ENCODE measurements around the gene GMDS. TPM values are rescaled to one million over a fixed set of nuclear protein-coding genes. Genes with fewer than 3 reads are reported as not detected.

GMDS gene
- total and polyA plus RNA-seq, 2 of the 8 experiments (the other 6 are each of a cell fraction or from before 2014, with no cell fraction given), result 16.8 to 50.0 TPM

DNA sequence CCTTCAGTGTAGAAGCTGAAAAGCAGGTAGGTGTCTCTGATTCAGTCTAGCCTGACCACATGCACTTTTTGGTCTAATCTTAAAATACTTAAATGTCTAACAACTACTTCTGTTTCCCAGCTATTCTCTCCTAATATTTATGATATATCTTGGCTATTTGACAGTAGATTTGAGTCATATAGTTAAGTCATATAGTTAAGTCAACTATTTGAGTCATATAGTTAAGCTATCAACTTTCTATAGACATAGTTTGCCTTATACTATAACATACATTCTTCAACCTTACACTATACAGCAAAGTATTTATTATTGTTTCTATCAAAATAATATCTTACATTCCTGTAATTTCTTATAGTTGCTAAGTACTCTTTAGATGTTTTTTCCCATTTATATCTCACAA, 110.9 kb downstream of the GMDS start:
- Histone ChIP-seq H4K20me1 (replicated peaks in 1 of 2; ENCODE audit: control insufficient read depth in 1 of 2, insufficient read depth in 2 of 2, low read length in 2 of 2) (no peaks in the 10 kb centered on the region), H3K4me3 (ENCODE audit: extremely low read depth in 1 of 4, insufficient read depth in 2 of 4, low read depth in 3 of 4, low read length in 4 of 4) (no peak overlapping the region), H3K27me3 (replicated peaks in 1 of 4; ENCODE audit: control insufficient read depth in 3 of 4, extremely low read depth in 1 of 4, insufficient read depth in 3 of 4, low read length in 3 of 4) (no peaks in the 10 kb centered on the region), H3K18ac (ENCODE audit: extremely low read depth, low read length) (no peak overlapping the region), H3K23me2 (ENCODE audit: low read depth, low read length) (no peaks in the 10 kb centered on the region), H3K56ac (replicated peaks; ENCODE audit: insufficient read length, low read depth, low read length) (no peak overlapping the region), H2BK20ac (ENCODE audit: low read length) (no peak overlapping the region), H3K36me3 (ENCODE audit: control insufficient read depth in 2 of 4, insufficient read depth in 4 of 4, low read length in 3 of 4) (no peaks in the 10 kb centered on the region), H3K27ac (ENCODE audit: low read depth, low read length) (no peak overlapping the region), H2BK120ac (replicated peaks; ENCODE audit: low read depth, low read length) (no peak overlapping the region), H3K14ac (ENCODE audit: insufficient read length) (no peak overlapping the region), H3K4me2 (ENCODE audit: insufficient read depth in 1 of 2, low read depth in 2 of 2, low read length in 2 of 2) (no peak overlapping the region), H3K23ac (ENCODE audit: insufficient read length) (no peak overlapping the region), H4K8ac (ENCODE audit: extremely low read depth, insufficient read depth, low read length) (no peak overlapping the region), H3K4me1 (replicated peaks in 1 of 4; ENCODE audit: control insufficient read depth in 3 of 4, insufficient read depth in 4 of 4, low read length in 3 of 4) (no peaks in the 10 kb centered on the region; a peak in 1 of 7 replicates), H2AFZ (ENCODE audit: low read length) (no peak overlapping the region), H2BK5ac (ENCODE audit: low read depth, low read length) (no peak overlapping the region), H3K4ac (replicated peaks; ENCODE audit: insufficient read length, low read depth, low read length) (no peak overlapping the region), H3K9me3 (ENCODE audit: insufficient read depth in 2 of 2, low read depth in 1 of 2, low read length in 1 of 2) (no peaks in the 10 kb centered on the region), H3K9ac (replicated peaks in 1 of 4; ENCODE audit: extremely low read depth in 1 of 4, low read depth in 3 of 4, low read length in 3 of 4) (no peak overlapping the region), H4K91ac (replicated peaks; ENCODE audit: insufficient read length, low read length) (no peak overlapping the region), H2BK12ac (ENCODE audit: low read depth, low read length) (no peak overlapping the region), H2BK15ac (ENCODE audit: low read length) (no peak overlapping the region), H4K5ac (ENCODE audit: insufficient read length, low read depth, low read length) (no peak overlapping the region), H3K79me1 (ENCODE audit: low read depth, low read length) (no peaks in the 10 kb centered on the region), H2AK5ac (ENCODE audit: low read depth, low read length) (no peak overlapping the region), H3K79me2 (ENCODE audit: control insufficient read depth in 1 of 2, insufficient read depth in 2 of 2, low read length in 2 of 2) (peaks cover 0 to 4% of the 10 kb centered on the region in 2 experiments; a peak in 2 of 4 replicates)
- POLR2A ChIA-PET (ENCODE audit: partially characterized antibody), result interaction anchor here (1.3 kb wide), 1 partner anchor 11 kb away, joined by 3 read pairs; no protein-coding TSS in a partner anchor
- no peak for DNase-seq (ENCODE audit: low read depth in 1 of 2, low spot score in 2 of 2)
- no peak for FAIRE-seq
- CTCF ChIA-PET (ENCODE audit: partially characterized antibody), result interaction anchor here (0.6 to 1.6 kb wide), 4 partner anchors 14 to 499 kb away, joined by 3 to 4 read pairs (median 3); no protein-coding TSS in a partner anchor
- TF ChIP-seq TCF12 (IDR thresholded peaks at IDR 0.05; ENCODE audit: low read depth, low read length), result no peak
